ENCODE measurements around the gene PTPN13. TPM values are rescaled to one million over a fixed set of nuclear protein-coding genes. Genes with fewer than 3 reads are reported as not detected.

PTPN13 gene
- 61.2 TPM for polyA plus RNA-seq (2013, experiment 1 of 2)
- 65.1 TPM for polyA plus RNA-seq (2013, experiment 2 of 2)

DNA sequence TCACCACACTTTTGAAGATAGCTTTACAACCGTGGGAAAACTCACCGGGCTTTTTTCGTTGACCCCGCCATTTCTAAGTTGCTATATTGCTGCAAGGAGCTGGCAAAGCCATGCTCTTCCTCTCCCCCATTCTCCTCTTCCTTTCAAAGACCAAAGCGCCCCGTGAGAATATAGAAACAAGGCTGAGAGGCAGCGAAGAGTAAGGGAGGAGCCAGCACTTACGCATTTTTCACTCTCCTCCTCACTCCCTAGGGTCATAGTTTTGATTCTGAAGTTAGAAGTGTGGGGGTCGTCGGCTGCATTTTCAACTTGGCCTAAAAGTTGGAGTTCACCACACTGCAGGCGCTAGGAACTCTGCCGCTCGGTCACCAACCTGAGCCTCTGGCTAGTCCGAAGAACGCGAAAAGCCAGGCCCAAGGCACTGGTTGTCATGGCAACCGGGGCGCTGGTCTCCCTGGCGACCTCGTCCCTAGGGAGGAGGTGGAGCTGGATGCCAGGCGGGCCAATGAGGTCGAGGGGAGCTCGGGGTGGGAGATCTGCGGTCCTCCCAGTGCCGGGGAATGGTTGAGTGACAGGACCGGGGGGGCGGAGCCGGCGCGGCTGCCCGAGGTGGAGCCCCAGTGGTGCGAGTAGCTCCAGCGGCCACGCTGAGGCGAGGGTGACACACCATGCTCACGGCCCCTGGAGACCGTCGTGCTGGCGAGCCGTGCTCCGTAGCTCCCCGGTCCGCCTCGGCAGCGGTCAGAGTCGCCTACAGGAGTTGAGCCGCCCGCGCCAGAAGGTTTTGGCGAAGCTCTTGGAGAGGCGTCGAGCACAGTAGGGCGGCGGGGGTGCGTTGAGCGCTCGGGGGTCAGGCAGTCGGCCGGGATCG lies at the start of gene PTPN13:
TSS of gene PTPN13 (plus strand) at position 628 of the 871 bp plus-strand sequence. CDS start 40,942 bp downstream, outside the sequence.
- H3K27ac ChIP-seq (ENCODE audit: low read depth, low read length, severe bottlenecking), result peak within 1 kb of the TSS; percentile 96
- 0 to 1% methylated on average over 19 to 36 of the region's 60 CpGs for WGBS, 2 experiments (ENCODE audit: insufficient coverage in 2 of 2)
- H3K36me3 ChIP-seq (ENCODE audit: control insufficient read depth, insufficient read depth, low read length), result no peaks in the 10 kb centered on the region

DNA sequence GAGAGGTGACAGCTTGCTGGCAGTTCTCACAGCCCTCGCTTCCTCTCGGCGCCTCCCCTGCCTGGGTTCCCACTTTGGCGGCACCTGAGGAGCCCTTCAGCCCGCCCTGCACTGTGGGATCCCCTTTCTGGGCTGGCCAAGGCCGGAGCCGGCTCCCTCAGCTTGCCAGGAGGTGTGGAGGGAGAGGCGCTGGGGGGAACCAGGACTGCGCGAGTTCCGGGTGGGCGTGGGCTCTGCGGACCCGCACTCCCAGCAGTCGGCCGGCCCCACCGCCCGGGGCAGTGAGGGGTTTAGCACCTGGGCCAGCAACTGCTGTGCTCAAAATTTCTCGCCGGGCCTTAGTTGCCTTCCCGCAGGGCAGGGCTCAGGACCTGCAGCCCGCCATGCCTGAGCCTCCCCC lies 47.0 kb upstream of the PTPN13 start:
- H3K4me3 ChIP-seq (ENCODE audit: extremely low read depth, insufficient read depth, low read length, poor library complexity, severe bottlenecking), result no peak overlapping the region
- no peak overlapping the region for H3K27ac ChIP-seq (ENCODE audit: low read depth, low read length, severe bottlenecking)
- WGBS, 2 experiments (ENCODE audit: insufficient coverage in 2 of 2), result 91 to 94% methylated on average over 15 to 19 of the region's 22 CpGs
- H3K36me3 ChIP-seq (ENCODE audit: control insufficient read depth, insufficient read depth, low read length), result no peaks in the 10 kb centered on the region
- peaks cover 17% of the 10 kb centered on the region for H3K4me1 ChIP-seq (ENCODE audit: control insufficient read depth, insufficient read depth, low read length, poor library complexity, severe bottlenecking)
- no peaks in the 10 kb centered on the region for H3K9me3 ChIP-seq (ENCODE audit: control insufficient read depth, low read length)

More for the DNA sequence above, at the start of gene PTPN13:
- Histone ChIP-seq H3K4me1 (ENCODE audit: control insufficient read depth, insufficient read depth, low read length, poor library complexity, severe bottlenecking) (peaks cover 18% of the 10 kb centered on the region), H3K4me3 (ENCODE audit: extremely low read depth, insufficient read depth, low read length, poor library complexity, severe bottlenecking) (peak within 1 kb of the TSS; percentile 88), H3K9me3 (ENCODE audit: control insufficient read depth, low read length) (no peaks in the 10 kb centered on the region)

DNA sequence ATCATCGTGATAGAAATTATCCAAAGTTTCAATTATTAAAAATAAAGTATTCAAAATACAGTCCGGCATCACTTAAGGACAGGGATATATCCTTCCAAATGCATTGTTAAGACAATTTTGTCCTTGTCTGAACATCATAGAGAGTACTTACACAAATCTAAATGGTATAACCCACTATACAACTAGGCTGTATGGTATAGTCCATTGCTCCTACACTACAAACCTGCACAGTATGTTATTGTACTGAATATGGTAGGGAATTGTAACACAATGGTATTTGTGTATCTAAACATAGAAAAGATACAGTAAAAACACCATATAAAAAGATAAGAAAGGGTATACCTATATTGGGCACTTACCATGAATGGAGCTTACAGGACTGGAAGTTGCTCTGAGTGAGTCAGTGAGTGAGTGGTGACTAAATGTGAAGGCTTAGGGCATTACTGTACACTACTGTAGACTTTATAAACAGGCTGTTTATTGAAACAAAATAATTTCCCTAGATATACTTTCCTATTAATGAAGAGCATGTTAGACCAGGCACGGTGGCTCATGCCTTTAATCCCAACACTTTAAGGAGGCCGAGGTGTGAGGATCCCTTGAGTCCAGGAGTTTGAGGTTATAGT lies 44.8 kb upstream of the PTPN13 start:
- H3K36me3 ChIP-seq (ENCODE audit: control insufficient read depth, insufficient read depth, low read length), result no peaks in the 10 kb centered on the region
- WGBS, 2 experiments (ENCODE audit: insufficient coverage in 2 of 2), result 100% methylated on average over 1 of the region's 4 CpGs; no CpG with 5 or more reads in 1 of the 2 experiments
- no peaks in the 10 kb centered on the region for H3K9me3 ChIP-seq (ENCODE audit: control insufficient read depth, low read length)
- H3K4me1 ChIP-seq (ENCODE audit: control insufficient read depth, insufficient read depth, low read length, poor library complexity, severe bottlenecking), result peaks cover 5% of the 10 kb centered on the region
- no peak overlapping the region for H3K4me3 ChIP-seq (ENCODE audit: extremely low read depth, insufficient read depth, low read length, poor library complexity, severe bottlenecking)
- no peak overlapping the region for H3K27ac ChIP-seq (ENCODE audit: low read depth, low read length, severe bottlenecking)

DNA sequence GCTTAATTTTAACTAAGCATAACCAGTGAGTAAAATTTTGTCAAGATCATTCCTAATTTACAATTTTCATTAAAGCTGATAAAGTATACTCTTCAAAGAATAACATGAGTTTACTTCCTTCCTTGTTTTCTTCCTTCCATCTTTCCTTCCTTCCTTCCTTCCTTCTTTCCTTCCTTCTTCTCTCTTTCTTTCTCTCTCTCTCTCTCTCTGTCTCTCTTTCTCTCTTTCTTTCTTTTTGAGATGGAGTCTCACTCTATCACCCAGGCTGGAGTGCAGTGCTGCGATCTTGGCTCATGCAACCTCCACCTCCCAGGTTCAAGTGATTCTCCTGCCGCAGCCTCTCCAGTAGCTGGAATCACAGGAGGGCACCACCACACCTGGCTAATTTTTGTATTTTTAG lies 42.7 kb upstream of the PTPN13 start:
- Histone ChIP-seq H3K9me3 (ENCODE audit: control insufficient read depth, low read length) (no peaks in the 10 kb centered on the region), H3K4me3 (ENCODE audit: extremely low read depth, insufficient read depth, low read length, poor library complexity, severe bottlenecking) (no peak overlapping the region), H3K36me3 (ENCODE audit: control insufficient read depth, insufficient read depth, low read length) (no peaks in the 10 kb centered on the region), H3K27ac (ENCODE audit: low read depth, low read length, severe bottlenecking) (no peak overlapping the region), H3K4me1 (ENCODE audit: control insufficient read depth, insufficient read depth, low read length, poor library complexity, severe bottlenecking) (no peaks in the 10 kb centered on the region)
- WGBS, 2 experiments (ENCODE audit: insufficient coverage in 2 of 2), result 100% methylated on average over 2 of the region's 2 CpGs; no CpG with 5 or more reads in 1 of the 2 experiments

DNA sequence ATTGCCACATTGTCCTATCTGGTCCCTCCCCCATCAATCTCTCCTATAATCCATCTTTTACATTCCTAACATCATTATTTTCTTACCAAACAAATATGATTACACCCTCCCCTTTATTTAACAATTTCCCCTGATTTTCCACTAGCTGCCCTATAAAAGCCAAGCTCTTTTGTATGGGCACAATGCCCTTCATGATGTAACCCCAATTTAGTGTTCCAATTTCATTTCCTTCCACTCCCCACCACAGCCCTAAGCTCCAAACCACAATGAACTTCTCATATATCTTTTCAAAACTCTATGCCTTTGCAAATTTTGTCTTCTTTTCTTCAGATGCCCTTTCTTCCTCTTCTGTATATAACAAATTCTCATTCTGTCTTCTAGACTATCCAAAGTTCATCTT lies 39.5 kb upstream of the PTPN13 start:
- Histone ChIP-seq H3K4me1 (ENCODE audit: control insufficient read depth, insufficient read depth, low read length, poor library complexity, severe bottlenecking) (no peaks in the 10 kb centered on the region), H3K4me3 (ENCODE audit: extremely low read depth, insufficient read depth, low read length, poor library complexity, severe bottlenecking) (no peak overlapping the region), H3K36me3 (ENCODE audit: control insufficient read depth, insufficient read depth, low read length) (no peaks in the 10 kb centered on the region), H3K9me3 (ENCODE audit: control insufficient read depth, low read length) (no peaks in the 10 kb centered on the region), H3K27ac (ENCODE audit: low read depth, low read length, severe bottlenecking) (no peak overlapping the region)

- H3K4me3 ChIP-seq (ENCODE audit: extremely low read depth, insufficient read depth, low read length, poor library complexity, severe bottlenecking), result no peak overlapping the region
- H3K9me3 ChIP-seq (ENCODE audit: control insufficient read depth, low read length), result no peaks in the 10 kb centered on the region
- H3K27ac ChIP-seq (ENCODE audit: low read depth, low read length, severe bottlenecking), result no peak overlapping the region
- H3K4me1 ChIP-seq (ENCODE audit: control insufficient read depth, insufficient read depth, low read length, poor library complexity, severe bottlenecking), result no peaks in the 10 kb centered on the region
- H3K36me3 ChIP-seq (ENCODE audit: control insufficient read depth, insufficient read depth, low read length), result no peaks in the 10 kb centered on the region
These were observed 37.2 kb upstream of the PTPN13 start for GRCh38 chr4:86556791-86557415.

GRCh38 chr4:86557526-86557925 lies 36.6 kb upstream of the PTPN13 start:
- no peaks in the 10 kb centered on the region for H3K36me3 ChIP-seq (ENCODE audit: control insufficient read depth, insufficient read depth, low read length)
- H3K9me3 ChIP-seq (ENCODE audit: control insufficient read depth, low read length), result no peaks in the 10 kb centered on the region
- H3K4me1 ChIP-seq (ENCODE audit: control insufficient read depth, insufficient read depth, low read length, poor library complexity, severe bottlenecking), result no peaks in the 10 kb centered on the region
- WGBS, 2 experiments (ENCODE audit: insufficient coverage in 2 of 2), result no CpG with 5 or more reads among the region's 1 CpG
- no peak overlapping the region for H3K4me3 ChIP-seq (ENCODE audit: extremely low read depth, insufficient read depth, low read length, poor library complexity, severe bottlenecking)
- H3K27ac ChIP-seq (ENCODE audit: low read depth, low read length, severe bottlenecking), result no peak overlapping the region

- 97 to 100% methylated on average over 2 to 5 of the region's 5 CpGs for WGBS, 2 experiments (ENCODE audit: insufficient coverage in 2 of 2)
- Histone ChIP-seq H3K36me3 (ENCODE audit: control insufficient read depth, insufficient read depth, low read length) (no peaks in the 10 kb centered on the region), H3K4me3 (ENCODE audit: extremely low read depth, insufficient read depth, low read length, poor library complexity, severe bottlenecking) (no peak overlapping the region), H3K9me3 (ENCODE audit: control insufficient read depth, low read length) (no peaks in the 10 kb centered on the region), H3K4me1 (ENCODE audit: control insufficient read depth, insufficient read depth, low read length, poor library complexity, severe bottlenecking) (no peaks in the 10 kb centered on the region), H3K27ac (ENCODE audit: low read depth, low read length, severe bottlenecking) (no peak overlapping the region)
These were observed 35.9 kb upstream of the PTPN13 start for GRCh38 chr4:86558258-86558657.

DNA sequence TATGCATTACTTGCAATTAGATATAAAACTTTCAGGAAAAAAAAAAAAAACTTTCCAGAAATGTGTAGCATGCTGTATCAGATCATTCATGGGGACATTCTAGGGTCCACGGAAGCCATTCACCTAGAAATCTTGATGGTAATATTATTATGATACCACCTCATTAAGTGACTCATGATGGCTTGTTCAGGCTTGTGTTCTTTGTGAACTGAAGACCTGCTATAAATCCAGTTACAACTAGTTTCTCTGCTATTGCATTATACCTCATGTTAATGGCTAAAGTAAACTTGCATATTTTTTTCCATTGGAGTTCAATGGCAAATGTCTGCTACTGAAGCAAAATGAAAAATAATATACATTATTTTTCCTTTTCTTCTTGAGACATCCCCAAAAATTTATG lies 35.3 kb upstream of the PTPN13 start:
- no peaks in the 10 kb centered on the region for H3K9me3 ChIP-seq (ENCODE audit: control insufficient read depth, low read length)
- H3K4me3 ChIP-seq (ENCODE audit: extremely low read depth, insufficient read depth, low read length, poor library complexity, severe bottlenecking), result no peak overlapping the region
- H3K36me3 ChIP-seq (ENCODE audit: control insufficient read depth, insufficient read depth, low read length), result no peaks in the 10 kb centered on the region
- no CpG with 5 or more reads among the region's 1 CpG for WGBS, 2 experiments (ENCODE audit: insufficient coverage in 2 of 2)
- H3K4me1 ChIP-seq (ENCODE audit: control insufficient read depth, insufficient read depth, low read length, poor library complexity, severe bottlenecking), result no peaks in the 10 kb centered on the region
- no peak overlapping the region for H3K27ac ChIP-seq (ENCODE audit: low read depth, low read length, severe bottlenecking)

DNA sequence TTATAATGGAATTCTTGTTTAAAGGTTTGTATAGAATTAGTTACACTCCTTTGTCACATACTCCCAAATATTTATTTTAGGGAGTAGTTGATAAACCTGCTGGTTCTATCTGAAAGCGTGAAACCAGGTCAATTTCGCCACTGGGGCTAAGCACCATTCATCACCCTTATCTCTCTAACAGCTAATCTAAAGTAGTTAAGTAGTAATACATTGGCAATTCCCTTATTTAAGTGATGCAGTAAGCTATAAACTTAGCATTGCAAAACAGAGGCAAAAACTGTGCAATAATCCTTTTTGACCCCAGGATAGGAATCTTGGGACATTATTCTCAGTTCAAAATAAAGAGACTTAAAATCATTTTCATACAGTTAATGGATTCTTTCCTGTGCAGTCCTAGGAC lies 33.7 kb upstream of the PTPN13 start:
- WGBS, 2 experiments (ENCODE audit: insufficient coverage in 2 of 2), result no CpG with 5 or more reads among the region's 2 CpGs
- H3K27ac ChIP-seq (ENCODE audit: low read depth, low read length, severe bottlenecking), result no peak overlapping the region
- no peaks in the 10 kb centered on the region for H3K36me3 ChIP-seq (ENCODE audit: control insufficient read depth, insufficient read depth, low read length)
- H3K9me3 ChIP-seq (ENCODE audit: control insufficient read depth, low read length), result no peaks in the 10 kb centered on the region
- no peaks in the 10 kb centered on the region for H3K4me1 ChIP-seq (ENCODE audit: control insufficient read depth, insufficient read depth, low read length, poor library complexity, severe bottlenecking)
- no peak overlapping the region for H3K4me3 ChIP-seq (ENCODE audit: extremely low read depth, insufficient read depth, low read length, poor library complexity, severe bottlenecking)
